ENCODE data around the gene TRIB2.

Gene TRIB2

DNA sequence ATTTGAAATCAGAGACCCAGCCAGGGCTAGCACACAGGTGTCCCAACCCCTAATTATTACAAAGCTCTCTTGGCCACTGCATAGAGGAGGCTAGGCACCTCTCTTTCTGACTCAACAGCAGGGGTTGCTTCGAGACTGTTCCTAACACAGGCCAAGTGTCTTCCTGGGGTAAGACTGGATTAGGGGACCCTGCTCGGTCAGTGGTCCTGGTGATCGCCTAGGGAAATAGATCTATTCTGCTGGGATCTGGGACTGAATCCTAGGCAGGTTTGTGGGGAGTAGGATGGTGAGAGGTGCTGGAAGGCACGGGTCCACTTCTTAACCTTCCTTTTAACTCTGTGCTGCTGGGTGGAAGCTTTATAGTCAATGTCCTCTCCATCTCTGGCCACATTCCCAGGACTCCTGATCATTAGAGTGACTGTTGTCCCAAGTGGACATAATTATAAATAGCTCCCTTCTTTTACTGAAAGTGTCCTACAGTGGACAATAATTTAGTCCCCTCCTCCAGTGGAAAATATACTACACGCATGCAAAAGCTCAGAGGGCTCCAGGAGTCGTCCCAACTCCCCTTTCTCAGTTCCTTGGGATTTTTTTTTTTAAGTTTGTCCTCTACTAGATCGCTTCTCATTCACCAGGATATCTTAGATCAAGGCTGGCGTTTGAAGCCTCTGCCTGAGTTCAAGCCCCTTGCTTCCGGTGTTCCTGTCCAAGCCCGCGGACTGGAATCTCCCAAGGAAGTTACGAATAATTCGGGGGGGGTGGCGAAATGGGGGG, 1.3 kb upstream of the TRIB2 start:
- Histone ChIP-seq H3K27me3 (ENCODE audit: insufficient read depth, low read length) (no peaks in the 10 kb centered on the region; the same call in 1 of the 2 replicates), H3K9ac (ENCODE audit: low read depth, low read length) (no peak overlapping the region; the same call in 1 of the 2 replicates), H3K27ac (ENCODE audit: low read length) (no peak overlapping the region), H3K4me1 (ENCODE audit: insufficient read depth, low read length) (peaks cover 20% of the 10 kb centered on the region; the same call in 1 of the 2 replicates), H3K36me3 (ENCODE audit: insufficient read depth, low read depth, low read length) (no peaks in the 10 kb centered on the region), H3K9me3 (ENCODE audit: insufficient read depth, low read depth, low read length) (no peaks in the 10 kb centered on the region), H3K4me3 (ENCODE audit: low read length) (peak overlapping the region; percentile 91; the same call in 1 of the 2 replicates)

DNA sequence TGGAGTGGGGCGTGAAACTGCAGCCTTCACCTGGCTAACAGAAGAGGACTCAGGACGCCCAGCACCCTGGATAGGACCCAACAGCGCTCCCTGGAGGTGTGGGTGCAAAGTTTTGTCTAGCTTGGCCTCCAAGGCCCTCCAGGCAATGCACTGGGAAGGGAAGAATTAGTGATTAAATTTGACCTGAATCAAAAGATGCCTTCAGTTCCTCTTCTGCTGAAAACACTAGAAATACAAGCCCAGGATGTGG, 779 bp upstream of the TRIB2 start:
- no peaks in the 10 kb centered on the region for H3K36me3 ChIP-seq (ENCODE audit: insufficient read depth, low read depth, low read length)
- no peaks in the 10 kb centered on the region for H3K9me3 ChIP-seq (ENCODE audit: insufficient read depth, low read depth, low read length)
- H3K4me3 ChIP-seq (ENCODE audit: low read length) = peak overlapping the region; percentile 91
- no peak overlapping the region for H3K27ac ChIP-seq (ENCODE audit: low read length)
- H3K27me3 ChIP-seq (ENCODE audit: insufficient read depth, low read length) = no peaks in the 10 kb centered on the region; the same call in 1 of the 2 replicates
- peaks cover 24% of the 10 kb centered on the region; the same call in 1 of the 2 replicates for H3K4me1 ChIP-seq (ENCODE audit: insufficient read depth, low read length)
- H3K9ac ChIP-seq (ENCODE audit: low read depth, low read length) = peak overlapping the region; percentile 82; the same call in 1 of the 2 replicates

DNA sequence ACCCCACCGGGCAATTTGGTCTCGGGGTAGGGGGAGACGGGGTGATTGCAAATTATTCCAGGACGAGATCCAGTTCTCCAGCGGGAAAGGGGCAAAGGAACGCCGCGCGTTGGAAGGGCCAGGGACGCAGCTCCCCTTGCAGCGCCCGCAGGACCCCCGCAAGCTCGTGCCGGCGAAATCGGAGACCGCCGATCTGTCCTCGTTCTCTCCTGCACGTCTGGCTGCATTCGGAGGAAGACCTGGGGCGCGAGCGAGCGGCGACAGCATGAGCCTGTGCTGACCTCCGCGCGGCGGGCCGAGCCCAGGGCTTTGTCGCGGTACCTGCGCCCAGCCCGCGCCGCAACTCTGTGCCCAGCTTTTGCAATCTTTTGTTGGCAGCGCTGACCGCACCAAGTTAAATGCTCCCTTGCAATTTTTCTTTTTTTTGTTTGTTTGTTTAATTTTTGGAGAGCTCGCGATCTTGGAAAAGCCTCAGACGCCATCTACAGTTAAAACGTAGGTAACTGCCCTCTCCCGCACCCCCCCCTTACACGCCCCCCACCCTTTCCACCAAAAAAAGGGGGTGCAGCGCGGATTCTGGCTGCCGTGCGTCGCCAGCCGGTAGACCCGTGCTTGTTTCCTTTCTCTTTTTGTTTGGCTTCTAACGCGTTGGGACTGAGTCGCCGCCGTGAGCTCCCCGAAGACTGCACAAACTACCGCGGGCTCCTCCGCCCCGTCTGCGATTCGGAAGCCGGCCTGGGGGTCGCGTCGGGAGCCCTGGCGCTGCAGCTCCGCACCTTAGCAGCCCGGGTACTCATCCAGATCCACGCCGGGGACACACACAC, 667 bp downstream of the TRIB2 start:
- peaks cover 34% of the 10 kb centered on the region; the same call in 1 of the 2 replicates for H3K4me1 ChIP-seq (ENCODE audit: insufficient read depth, low read length)
- H3K27ac ChIP-seq (ENCODE audit: low read length) = peak overlapping the region; percentile 76
- H3K9me3 ChIP-seq (ENCODE audit: insufficient read depth, low read depth, low read length) = no peaks in the 10 kb centered on the region
- peaks cover 8% of the 10 kb centered on the region; the same call in 1 of the 2 replicates for H3K36me3 ChIP-seq (ENCODE audit: insufficient read depth, low read depth, low read length)
- peak overlapping the region; percentile 96 for H3K9ac ChIP-seq (ENCODE audit: low read depth, low read length)
- H3K27me3 ChIP-seq (ENCODE audit: insufficient read depth, low read length) = no peaks in the 10 kb centered on the region; the same call in 1 of the 2 replicates
- peak overlapping the region; percentile 96 for H3K4me3 ChIP-seq (ENCODE audit: low read length)

- H3K27ac ChIP-seq (ENCODE audit: low read length) = peak overlapping the region; percentile 76
- H3K27me3 ChIP-seq (ENCODE audit: insufficient read depth, low read length) = no peaks in the 10 kb centered on the region; the same call in 1 of the 2 replicates
These were observed 1.4 kb downstream of the TRIB2 start for GRCh38 chr2:12718015-12718671.

GRCh38 chr2:12718711-12719399, 2.1 kb downstream of the TRIB2 start:
- Histone ChIP-seq H3K4me1 (ENCODE audit: insufficient read depth, low read length) (peaks cover 34% of the 10 kb centered on the region; the same call in 1 of the 2 replicates), H3K27ac (ENCODE audit: low read length) (peak overlapping the region; percentile 76), H3K36me3 (ENCODE audit: insufficient read depth, low read depth, low read length) (peaks cover 21% of the 10 kb centered on the region), H3K4me3 (ENCODE audit: low read length) (peak overlapping the region; percentile 96), H3K27me3 (ENCODE audit: insufficient read depth, low read length) (no peaks in the 10 kb centered on the region; the same call in 1 of the 2 replicates), H3K9me3 (ENCODE audit: insufficient read depth, low read depth, low read length) (no peaks in the 10 kb centered on the region), H3K9ac (ENCODE audit: low read depth, low read length) (peak overlapping the region; percentile 96)

More at GRCh38 chr2:12718015-12718671, 1.4 kb downstream of the TRIB2 start:
- Histone ChIP-seq H3K36me3 (ENCODE audit: insufficient read depth, low read depth, low read length) (peaks cover 14% of the 10 kb centered on the region; the same call in 1 of the 2 replicates), H3K4me1 (ENCODE audit: insufficient read depth, low read length) (peaks cover 34% of the 10 kb centered on the region; the same call in 1 of the 2 replicates), H3K9me3 (ENCODE audit: insufficient read depth, low read depth, low read length) (no peaks in the 10 kb centered on the region), H3K4me3 (ENCODE audit: low read length) (peak overlapping the region; percentile 96), H3K9ac (ENCODE audit: low read depth, low read length) (peak overlapping the region; percentile 96)

- Histone ChIP-seq H3K4me3 (ENCODE audit: low read length) (peak overlapping the region; percentile 96), H3K9ac (ENCODE audit: low read depth, low read length) (peak overlapping the region; percentile 96; the same call in 1 of the 2 replicates), H3K4me1 (ENCODE audit: insufficient read depth, low read length) (peaks cover 31% of the 10 kb centered on the region; the same call in 1 of the 2 replicates), H3K27ac (ENCODE audit: low read length) (peak overlapping the region; percentile 67), H3K27me3 (ENCODE audit: insufficient read depth, low read length) (no peaks in the 10 kb centered on the region; the same call in 1 of the 2 replicates), H3K36me3 (ENCODE audit: insufficient read depth, low read depth, low read length) (peaks cover 29% of the 10 kb centered on the region), H3K9me3 (ENCODE audit: insufficient read depth, low read depth, low read length) (no peaks in the 10 kb centered on the region)
These were observed 2.9 kb downstream of the TRIB2 start for GRCh38 chr2:12719400-12720277.

DNA sequence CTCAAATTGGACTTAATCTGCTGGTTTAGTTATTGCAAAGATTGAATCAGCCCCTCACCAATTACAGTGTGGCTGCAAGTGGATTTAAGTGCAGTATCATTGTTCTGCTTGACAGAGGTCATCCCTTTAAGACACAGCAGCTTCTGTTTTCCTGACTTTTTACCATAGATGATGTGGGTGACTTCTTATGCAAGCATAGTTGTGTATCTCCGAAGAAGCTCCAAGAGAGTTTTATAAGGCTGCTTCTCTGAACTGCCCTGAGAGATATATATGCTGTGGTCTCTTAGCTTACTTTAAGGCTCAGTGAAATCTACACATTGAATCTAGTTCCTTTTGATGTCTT, 3.5 kb downstream of the TRIB2 start:
- H3K9ac ChIP-seq (ENCODE audit: low read depth, low read length) = peak overlapping the region; percentile 96; the same call in 1 of the 2 replicates
- no peaks in the 10 kb centered on the region for H3K9me3 ChIP-seq (ENCODE audit: insufficient read depth, low read depth, low read length)
- peaks cover 35% of the 10 kb centered on the region for H3K36me3 ChIP-seq (ENCODE audit: insufficient read depth, low read depth, low read length)
- no peaks in the 10 kb centered on the region; the same call in 1 of the 2 replicates for H3K27me3 ChIP-seq (ENCODE audit: insufficient read depth, low read length)
- peaks cover 25% of the 10 kb centered on the region; the same call in 1 of the 2 replicates for H3K4me1 ChIP-seq (ENCODE audit: insufficient read depth, low read length)
- no peak overlapping the region for H3K27ac ChIP-seq (ENCODE audit: low read length)
- H3K4me3 ChIP-seq (ENCODE audit: low read length) = peak overlapping the region; percentile 96

DNA sequence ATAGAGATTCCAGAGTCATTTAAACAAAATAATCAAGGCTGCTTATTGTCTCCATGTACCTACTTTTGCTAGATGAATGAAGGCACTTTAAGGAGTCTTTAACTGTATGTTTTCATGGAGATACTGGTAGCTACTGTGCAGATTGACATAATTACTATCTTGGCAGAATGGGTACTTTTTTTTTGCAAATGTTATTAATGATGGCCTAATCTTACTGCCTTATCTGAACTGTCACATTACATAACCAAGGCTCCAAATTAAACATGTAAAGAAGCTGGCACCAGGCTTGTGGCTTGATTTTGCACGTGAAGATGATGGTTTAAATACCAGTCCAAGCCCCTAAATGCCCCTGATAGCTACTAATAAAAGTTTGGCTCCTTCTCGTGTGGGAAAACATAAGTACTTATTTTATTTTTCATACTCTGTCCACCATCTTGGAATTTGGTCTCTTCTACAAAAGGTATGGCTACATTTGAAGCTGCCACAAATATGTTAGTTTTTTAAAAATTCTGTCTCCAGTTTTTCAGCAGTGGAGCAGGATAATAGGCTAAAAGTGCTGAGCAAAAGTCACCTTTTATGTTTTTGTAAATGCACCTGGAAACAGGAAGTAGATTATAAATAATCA, 4.1 kb downstream of the TRIB2 start:
- H3K4me3 ChIP-seq (ENCODE audit: low read length) = peak overlapping the region; percentile 96
- H3K36me3 ChIP-seq (ENCODE audit: insufficient read depth, low read depth, low read length) = peaks cover 41% of the 10 kb centered on the region
- no peaks in the 10 kb centered on the region; the same call in 1 of the 2 replicates for H3K27me3 ChIP-seq (ENCODE audit: insufficient read depth, low read length)
- H3K27ac ChIP-seq (ENCODE audit: low read length) = no peak overlapping the region
- no peaks in the 10 kb centered on the region for H3K9me3 ChIP-seq (ENCODE audit: insufficient read depth, low read depth, low read length)
- H3K9ac ChIP-seq (ENCODE audit: low read depth, low read length) = peak overlapping the region; percentile 13; the same call in 1 of the 2 replicates
- peaks cover 20% of the 10 kb centered on the region; the same call in 1 of the 2 replicates for H3K4me1 ChIP-seq (ENCODE audit: insufficient read depth, low read length)

GRCh38 chr2:12721566-12722446, 5.1 kb downstream of the TRIB2 start:
- Histone ChIP-seq H3K4me3 (ENCODE audit: low read length) (peak overlapping the region; percentile 96; the same call in 1 of the 2 replicates), H3K4me1 (ENCODE audit: insufficient read depth, low read length) (peaks cover 20% of the 10 kb centered on the region; the same call in 1 of the 2 replicates)

More at GRCh38 chr2:12721566-12722446, 5.1 kb downstream of the TRIB2 start:
- Histone ChIP-seq H3K27me3 (ENCODE audit: insufficient read depth, low read length) (no peaks in the 10 kb centered on the region; the same call in 1 of the 2 replicates), H3K9ac (ENCODE audit: low read depth, low read length) (peak overlapping the region; percentile 13; the same call in 1 of the 2 replicates), H3K27ac (ENCODE audit: low read length) (no peak overlapping the region), H3K9me3 (ENCODE audit: insufficient read depth, low read depth, low read length) (no peaks in the 10 kb centered on the region), H3K36me3 (ENCODE audit: insufficient read depth, low read depth, low read length) (peaks cover 51% of the 10 kb centered on the region)
